GM19240 (cell line): ENCODE results near the gene GREM2.

Experiments used
- DNase-seq: peaks from one replicate; pipeline ENCODE4 v3.0.0; 2011; ENCODE audit warnings: low spot score; ENCODE audit not compliant: insufficient read length

GREM2 gene

DNA sequence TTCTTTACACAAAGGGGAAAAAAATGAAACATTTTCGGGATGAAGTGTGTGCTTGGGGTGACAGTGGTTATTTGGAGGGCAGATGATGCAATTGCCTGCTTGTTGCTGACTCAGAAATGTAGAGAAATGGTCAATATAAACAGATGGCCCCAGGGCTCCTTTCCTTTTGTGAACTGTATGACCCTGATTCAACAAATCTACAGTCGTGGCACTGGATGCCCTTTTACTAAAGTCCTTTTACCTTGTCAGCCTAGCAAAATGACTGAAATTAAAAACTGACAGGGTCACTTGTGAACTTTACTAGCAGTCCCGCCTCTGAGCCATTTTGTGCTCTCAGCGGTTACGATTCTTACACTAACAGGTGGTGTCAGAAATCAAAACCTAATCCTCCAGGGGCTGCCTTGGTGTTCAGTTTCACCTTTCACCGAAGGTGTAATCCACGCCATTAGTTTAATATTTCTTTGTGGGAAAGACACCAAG is 49.8 kb downstream of the GREM2 start:
- DNase-seq = no peak

DNA sequence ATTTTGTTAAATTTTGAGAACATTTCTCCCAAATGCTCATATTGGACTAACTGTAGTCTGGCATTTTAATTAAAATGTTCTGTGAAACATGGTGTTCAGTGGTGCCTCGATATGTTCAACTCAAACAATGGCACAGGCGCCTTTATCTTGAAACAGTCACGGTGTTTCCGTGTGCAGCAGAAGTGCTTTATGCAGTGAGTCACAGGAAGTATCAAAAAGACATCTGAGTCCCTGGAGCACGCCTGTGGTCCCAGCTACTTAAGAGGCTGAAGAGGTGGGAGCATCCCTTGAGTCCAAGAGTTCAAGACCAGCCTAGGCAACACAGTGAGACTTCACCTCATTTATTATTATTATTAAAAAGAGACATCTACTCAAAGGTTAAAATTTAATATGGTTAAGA is 52.2 kb downstream of the GREM2 start:
- no peak for DNase-seq

DNA sequence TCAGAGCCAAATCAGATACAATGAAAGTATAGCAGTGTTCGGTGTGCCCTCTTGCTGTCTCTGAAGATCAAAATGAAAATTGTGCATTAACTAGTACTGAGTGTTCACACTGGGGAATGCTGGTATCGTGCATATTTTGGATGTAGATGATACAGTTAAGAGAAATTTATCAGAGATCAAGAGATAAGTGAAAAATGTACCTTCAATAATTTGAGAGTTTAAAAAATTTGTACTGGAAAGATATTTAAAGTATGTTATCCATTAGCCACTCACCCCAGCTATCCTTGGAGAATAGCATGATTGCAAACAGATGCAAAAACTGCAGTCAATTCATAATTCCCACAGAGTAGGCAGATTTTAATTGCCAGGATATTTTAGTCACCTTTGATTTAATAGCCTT is 56.4 kb downstream of the GREM2 start:
- DNase-seq = no peak

DNA sequence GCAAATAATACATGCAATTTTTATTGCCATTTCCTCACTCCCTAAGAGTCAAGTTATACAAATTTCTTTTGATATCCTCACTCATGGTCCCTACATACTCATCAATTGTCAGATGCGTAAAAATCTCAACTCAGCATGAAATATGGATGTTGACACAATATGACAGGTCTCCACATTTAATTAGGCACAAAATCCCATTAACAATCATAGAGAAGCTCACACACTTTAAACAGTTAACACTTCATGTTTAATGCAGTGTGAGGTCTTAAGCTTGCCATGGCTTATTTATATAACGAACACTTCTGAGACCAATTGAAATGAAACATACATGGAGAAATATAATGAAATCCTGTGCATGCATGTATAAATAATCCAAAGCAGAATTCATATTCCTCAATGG is 58.6 kb downstream of the GREM2 start:
- DNase-seq = no peak

DNA sequence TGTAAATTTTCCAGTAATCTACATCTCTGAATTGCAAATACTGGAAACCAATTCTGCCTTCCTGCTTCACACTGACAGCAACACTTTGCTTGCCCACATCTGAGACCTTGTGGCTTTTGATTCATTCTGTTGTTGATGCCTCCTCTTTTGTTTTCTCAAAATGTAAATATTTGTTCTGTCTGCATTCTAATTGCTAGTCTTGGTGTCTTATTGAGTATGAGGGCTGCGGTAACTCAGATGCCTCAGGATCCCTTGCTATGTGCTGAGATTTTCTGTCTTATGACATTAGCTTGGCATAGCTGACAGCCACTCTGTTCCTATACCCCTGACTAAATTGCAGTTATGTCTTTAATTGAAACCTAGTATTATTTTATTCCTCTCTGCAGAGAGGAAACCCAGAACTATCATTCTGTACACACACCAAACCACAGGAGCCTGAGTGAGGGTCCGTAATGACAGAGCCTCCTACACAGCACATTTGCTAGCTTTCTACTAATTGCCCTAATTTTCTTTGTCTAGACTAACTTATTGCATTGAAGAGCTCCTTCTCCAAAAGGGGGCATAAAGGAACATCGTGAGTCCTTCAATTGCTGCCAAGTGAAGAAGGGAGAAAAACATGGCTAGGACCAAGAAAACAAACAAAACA is 72.1 kb downstream of the GREM2 start:
- DNase-seq = no peak

DNA sequence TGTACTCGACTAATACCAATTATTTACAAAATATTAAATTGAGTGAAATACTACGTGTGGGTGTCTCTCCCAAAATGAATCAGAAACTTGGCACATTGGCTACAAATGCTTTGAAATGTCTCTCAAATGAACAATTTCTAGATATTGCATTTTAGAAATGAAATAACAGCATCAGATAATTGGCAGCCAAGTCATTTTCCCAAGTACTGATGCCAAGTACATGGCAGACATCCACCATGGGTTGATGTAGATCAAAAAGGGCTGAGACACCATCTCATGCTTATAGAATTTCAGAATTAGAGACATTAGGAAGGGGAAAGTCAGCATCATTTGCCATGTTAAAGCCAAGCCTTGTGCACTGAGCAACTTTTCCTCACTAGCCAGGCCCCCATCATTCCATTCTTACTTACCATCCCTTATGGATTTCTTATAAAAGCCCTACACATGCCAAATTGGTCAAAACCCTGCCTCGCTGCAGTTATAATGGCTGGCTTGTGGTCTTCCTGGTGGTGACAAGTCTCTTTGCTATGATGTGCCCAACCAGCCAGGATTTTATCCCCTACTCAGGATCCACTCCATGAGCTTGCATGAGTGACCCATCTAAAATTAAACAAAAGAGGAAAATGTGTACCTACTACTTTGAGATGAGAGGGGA is 73.1 kb downstream of the GREM2 start:
- no peak for DNase-seq

DNA sequence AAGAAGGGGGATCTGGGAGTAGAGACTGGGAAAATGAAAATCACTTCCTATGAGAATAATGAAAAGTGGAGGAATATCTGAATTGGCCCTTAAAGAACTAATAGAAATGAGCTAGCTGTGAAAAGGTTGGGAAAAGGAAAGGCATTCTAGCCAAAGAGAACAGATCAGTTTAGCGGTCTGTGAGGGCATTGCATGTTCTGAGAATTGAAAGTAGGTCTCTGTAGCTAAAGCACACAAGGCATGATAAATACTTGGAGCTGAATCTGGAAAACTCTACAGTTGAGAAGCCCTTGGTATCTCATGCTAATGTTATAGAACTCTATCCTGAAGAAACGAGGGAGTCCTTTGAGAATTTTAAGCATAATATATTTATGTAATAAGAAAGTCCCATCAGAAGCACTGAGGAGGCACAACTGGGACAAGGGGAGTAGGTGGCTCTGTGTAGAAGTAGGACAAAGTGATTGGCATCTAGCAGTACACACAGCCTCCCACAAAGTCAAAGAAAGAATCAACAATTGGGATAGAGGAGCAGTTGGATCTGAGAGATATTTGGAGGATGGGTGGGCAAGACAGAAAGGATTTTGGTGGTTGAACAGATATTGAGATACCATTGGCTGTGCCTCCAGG is 78.7 kb downstream of the GREM2 start:
- DNase-seq = no peak

DNA sequence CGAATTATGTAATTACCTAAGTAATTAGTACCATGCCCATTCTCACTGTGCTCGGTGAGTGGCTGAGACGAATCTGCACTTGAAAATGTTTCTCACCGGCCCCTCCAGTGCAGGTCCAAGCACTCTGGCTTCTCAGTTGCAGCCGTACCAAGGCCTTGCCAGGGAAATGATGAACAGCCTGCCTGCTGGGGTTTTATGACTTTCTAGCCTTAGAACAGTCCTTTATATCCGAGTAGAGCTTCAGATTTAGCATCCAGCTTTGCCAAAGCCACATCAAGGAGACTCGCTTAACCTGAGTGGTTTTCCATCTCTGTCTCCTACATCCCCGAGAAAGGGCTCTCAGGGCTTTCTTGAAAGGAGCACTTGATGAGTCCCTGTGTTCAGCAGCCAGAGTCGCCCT is 83.4 kb downstream of the GREM2 start:
- DNase-seq = no peak

DNA sequence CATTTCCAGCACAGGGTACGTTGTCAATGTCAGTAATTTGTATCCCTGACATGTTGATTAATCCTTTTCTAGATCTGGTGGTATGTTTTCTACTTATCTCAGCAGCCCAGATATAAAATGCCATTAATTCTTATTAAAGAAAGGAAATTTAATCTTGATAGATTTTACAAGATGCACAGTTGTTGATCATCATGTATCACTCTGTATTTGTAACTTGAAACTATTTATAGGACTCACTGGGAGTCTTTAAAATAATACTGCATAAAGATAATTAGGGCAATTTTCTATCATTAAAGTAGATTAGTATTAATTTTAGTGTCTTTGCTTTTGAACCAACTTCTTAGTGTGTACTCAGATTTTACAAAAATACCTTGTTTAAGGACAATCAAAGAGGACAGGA is 84.9 kb downstream of the GREM2 start:
- no peak for DNase-seq

DNA sequence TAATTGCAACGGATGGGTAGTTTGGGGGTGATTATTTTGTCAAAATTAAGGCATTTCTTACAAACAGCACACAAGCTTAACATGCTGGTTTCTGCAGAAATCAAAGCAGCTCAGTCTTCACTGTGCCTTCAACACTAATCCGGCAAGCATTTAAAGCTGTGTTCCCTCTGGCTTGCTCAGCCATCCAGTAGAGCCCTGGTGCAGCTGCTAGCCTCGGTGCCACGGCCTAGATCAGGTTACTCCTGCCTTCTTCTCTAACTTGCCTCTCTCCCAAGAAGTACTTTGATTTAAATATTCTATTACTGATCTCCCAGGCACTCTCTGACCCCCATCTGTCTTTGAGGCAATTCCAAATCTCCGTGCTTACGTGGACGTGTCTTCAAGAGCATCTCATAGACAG is 85.6 kb downstream of the GREM2 start:
- no peak for DNase-seq

DNA sequence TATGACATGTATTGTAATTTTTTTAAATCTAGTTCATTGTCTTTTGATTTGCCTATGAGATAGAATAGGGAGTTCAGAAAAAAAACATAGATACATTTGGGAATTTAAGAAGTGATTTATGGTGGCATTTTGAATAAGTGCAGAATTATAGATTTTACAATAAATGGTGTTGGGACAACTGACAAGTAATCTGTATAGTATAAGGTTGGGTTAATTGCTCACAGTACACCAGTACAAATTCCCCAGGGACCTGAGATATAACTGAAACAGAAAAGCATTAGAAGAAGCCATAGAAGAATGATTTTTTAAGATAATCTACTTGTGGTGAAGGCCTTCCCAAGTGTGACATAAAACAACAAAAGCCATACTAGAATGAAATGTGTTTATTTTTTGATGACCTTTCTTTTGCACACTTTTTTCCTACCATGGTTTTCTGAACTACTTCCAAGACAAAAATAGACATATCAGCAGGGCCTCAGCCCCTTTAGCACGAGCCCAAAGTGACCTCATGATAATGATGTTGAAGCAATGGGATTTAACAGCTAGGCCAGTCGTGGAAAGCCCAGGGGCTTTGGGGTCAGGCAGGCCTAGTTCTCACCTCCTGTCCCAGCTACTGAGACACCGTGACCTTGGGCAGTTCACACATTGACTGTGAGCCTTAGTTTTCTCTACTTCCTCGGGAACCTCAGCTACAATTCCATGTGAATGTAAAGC is 87.4 kb downstream of the GREM2 start:
- no peak for DNase-seq

DNA sequence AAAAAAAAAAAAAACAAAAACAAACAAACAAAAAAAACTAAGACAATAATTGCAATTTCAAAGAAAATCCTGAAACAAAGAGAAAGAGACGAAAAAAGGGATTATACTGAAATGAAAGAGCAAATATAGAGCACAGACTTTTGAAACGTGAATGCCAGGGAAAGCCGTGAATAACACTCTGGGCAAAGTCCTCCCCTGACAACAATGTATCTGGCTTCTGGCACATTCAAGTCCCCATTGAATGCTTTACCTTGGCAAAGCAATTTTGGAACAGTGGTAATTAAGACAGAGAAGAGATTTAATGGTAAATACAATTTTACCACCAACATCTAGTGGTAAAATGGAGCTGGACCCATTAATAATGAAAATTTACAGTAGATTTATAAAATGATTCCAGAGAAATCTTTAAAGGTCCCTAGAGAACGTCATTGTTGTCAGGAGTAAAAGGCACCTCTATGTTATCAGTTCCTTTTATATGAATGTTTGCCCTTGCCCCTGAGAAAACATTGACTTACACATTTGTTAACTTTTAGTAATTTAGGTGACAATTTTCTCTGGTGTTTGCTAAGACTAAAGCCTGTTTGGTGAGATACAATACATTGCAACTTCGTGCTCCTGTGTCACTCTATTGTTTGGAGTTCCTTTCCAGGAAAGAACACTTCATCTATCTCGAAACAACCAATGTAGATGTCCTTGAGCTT is 89.7 kb downstream of the GREM2 start:
- no peak for DNase-seq

DNA sequence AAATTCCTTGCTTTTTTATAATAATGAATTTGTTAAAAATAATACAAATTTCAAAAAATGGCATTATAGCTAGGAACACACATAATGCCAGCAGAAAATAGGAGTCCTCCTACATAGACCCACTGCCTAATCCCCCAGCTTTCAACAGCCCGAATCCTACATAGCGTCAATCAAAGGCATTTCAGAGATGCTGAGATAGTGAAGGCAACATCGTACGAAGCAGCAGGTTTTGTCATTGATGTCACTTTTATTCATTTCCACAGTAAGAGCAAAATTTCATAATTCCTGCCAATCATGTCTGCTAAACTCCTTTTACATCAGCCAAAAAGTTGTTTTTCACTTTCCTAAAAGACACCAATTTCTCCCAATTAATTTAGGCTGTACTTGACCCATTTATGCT is 94.1 kb downstream of the GREM2 start:
- no peak for DNase-seq

DNA sequence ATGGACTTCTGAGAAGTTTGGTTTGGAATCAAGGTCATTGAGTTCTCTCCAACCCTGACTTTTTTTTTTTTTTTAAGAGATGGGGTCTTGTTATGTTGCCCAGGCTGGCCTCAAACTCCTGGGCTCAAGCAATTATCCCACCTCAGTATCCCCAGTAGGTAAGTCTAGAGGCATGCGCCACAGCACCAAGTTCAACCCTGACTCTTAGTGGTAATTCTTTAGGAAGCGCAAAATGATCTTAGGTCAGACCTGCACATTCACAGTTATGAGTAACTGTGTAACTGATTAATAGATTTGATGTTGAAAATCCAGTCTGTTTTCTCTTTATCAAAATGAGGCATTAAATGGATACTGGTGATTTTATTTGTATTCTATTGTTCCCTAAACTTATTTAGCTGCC is 95.9 kb downstream of the GREM2 start:
- no peak for DNase-seq

DNA sequence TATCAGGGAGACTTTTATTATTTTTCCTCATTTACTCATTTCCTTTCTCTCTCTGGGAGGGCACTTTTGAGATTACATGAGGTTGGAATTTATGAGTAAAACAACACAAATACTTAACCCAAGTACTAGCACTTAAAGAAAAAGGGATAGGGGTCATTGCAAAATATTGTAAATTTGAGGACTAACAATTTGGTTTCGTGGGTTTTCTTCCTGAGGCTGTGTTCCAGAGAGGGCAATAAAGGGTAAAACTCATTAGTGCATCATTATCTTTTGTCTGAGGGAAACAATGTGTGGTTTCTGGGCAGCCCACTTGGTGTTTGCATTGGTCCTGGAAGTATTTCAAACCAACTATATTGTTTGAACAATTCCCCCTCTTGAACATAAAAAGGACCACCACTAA is 96.5 kb downstream of the GREM2 start:
- DNase-seq = no peak

DNA sequence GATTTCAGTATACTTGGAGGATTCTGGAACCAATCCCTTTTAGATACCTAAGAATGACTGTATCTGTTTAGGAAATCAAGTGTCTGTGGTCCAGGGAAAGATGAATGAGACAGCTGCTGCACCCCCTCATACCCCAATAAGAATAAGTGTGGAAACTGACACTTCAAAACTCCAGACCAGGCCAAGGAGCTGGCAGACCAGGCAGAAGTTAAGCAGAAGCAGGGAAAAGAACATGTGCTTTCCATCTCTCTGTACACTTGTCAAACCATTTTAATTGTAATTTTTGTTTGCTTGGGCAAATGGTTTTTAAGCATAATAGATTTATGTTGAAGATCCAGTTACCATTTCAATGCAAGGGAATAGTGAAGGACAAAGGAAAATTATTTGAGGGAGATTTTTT is 100.2 kb downstream of the GREM2 start:
- no peak for DNase-seq

DNA sequence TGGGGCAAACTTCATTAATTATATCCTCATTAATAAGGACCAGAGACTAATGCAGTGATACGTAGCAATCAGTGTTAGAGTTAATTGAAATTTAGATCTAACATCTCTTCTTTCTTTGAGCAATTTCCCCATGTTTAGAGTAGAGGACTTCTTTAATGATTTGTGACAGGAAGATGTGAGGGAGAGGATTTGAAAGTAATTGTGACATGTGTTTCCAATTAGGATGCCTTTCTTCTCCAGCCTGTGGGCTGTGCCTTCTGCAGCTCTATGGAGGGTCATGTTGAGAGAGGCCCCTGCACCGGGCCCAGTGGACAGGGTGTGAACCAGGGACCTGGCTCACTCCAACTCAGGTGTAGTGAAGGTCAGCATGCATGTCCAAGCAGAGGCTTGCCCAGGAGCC is 103.0 kb downstream of the GREM2 start:
- DNase-seq = no peak

DNA sequence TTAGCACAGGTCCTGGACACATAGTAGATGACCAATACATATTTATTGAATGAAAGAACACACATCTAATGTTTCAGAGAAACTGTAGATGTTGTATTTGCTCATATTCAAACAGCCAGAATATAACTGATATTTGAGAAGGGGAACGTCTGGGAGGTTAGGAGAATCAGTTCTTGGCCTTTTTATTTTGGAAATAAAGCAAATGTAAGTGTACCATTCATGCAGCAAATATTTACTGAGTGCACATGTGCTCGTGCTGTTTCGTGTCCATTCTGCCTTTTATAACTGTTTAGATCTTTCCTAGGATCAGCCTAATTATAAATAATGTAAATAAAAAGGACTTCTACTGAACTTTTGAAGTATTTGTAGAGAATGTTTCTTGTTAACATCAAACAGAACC is 103.8 kb downstream of the GREM2 start:
- no peak for DNase-seq

DNA sequence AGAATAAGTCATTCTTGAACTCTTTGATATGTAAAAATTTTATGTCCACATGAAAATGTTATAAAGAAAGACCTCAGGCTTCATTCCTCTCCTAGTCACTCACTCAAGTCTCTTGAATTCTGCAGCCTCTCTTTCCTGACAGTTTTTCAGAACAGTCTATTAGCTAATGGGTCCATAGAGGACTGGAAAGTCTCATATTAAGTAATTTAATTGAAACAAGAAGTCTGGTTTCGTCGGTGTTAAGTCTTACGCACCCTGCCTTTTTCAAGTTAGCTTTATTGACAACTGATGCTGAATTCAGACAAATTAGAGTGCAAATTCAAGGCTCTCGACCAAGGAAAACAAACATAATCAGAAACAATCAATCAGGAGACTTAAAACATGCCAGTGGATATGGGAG is 105.8 kb downstream of the GREM2 start:
- no peak for DNase-seq

DNA sequence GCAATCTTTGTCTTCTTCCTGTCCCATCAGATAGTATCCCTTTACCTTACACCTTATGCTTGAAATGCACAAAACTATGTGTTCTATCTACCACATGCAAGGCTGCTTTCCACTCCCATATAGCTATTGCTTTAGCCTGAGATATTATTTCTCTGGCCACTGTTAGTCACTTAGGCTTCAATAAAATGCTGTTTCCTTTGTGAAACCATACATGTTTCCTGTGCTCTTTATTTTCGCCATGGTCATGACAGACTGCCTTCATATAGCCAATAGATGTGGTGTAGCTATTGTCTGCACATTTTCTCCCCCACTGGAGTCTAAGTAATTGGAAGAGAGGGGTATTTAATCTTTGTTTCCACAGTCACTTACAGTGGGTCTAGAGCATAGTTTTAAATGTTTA is 108.4 kb downstream of the GREM2 start:
- DNase-seq = no peak

DNA sequence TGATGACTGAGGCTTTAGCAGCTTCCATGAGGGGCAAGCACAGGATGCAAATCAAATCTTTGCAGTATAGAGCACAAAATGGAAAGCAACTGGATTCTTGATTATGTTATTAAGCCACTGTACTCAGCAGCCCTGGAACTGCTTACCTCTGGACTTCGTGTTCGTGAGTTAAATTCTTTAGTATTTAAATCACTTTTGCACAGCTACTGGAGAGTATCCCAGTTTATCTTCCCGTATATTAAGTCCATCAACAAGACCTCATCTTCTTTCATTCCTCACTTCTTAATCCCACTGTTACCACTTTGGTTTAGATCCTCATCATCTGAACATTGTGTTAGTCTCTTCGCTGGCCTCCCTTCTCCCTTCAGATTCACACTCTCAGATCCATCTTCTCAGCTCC is 108.9 kb downstream of the GREM2 start:
- no peak for DNase-seq

DNA sequence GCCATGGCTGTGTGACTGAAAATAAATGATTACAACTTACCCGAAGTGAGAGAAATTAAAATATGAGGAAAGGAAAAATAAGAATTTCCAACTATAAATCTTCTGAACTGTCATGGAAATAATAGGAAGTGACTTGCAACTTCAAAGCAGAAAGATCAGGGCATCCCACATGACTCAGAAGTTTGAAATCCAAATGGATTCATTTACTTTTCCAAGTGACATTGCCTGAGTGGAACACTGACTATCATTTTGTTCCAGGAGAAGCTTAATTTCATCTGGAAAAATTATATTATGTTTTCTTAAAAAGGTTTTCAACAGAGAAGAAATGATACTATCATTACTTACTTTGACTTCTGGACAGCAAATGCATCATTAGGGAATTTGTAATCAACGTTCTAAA is 110.8 kb downstream of the GREM2 start:
- DNase-seq = no peak
